Measurements from ENCODE around the gene MMP7. TPM values are rescaled to one million over a fixed set of nuclear protein-coding genes. Genes with fewer than 3 reads are reported as not detected.
A peak's percentile ranks its signal among the peaks of the same experiment; 100 is the strongest.

MMP7 gene
- total and polyA plus RNA-seq, 2 donors (not counting 1 experiment from before 2014, with no cell fraction given) = 0.17 TPM; not detected in 1

GRCh38 chr11:102518296-102519094 lies 12.1 kb downstream of the MMP7 start:
- Histone ChIP-seq H3K9me3 (ENCODE audit: control insufficient read depth, insufficient read depth, low read depth, low read length) (no peaks in the 10 kb centered on the region), H3K27me3 (ENCODE audit: control insufficient read depth, insufficient read depth, low read length) (no peaks in the 10 kb centered on the region), H4K20me1 (ENCODE audit: control insufficient read depth, extremely low read depth, insufficient read depth, low read length) (no peaks in the 10 kb centered on the region), H3K27ac (ENCODE audit: insufficient read depth, low read length) (no peak overlapping the region), H3K4me2 (ENCODE audit: extremely low read depth, insufficient read depth, low read length) (no peak overlapping the region), H2AFZ (ENCODE audit: low read length) (no peak overlapping the region), H3K9ac (ENCODE audit: insufficient read depth, low read length) (no peak overlapping the region), H3K4me3 (replicated peaks in 1 of 4; ENCODE audit: control extremely low read depth in 1 of 4, insufficient read depth in 1 of 4, low read depth in 3 of 4, low read length in 4 of 4) (no peak overlapping the region), H3K79me2 (ENCODE audit: control insufficient read depth, insufficient read depth, low read length) (no peaks in the 10 kb centered on the region), H3K36me3 (ENCODE audit: control insufficient read depth, insufficient read depth, low read length) (no peaks in the 10 kb centered on the region), H3K4me1 (ENCODE audit: control insufficient read depth, extremely low read depth, insufficient read depth, low read length) (no peaks in the 10 kb centered on the region)
- no peak for TF ChIP-seq EZH2 (IDR thresholded peaks at IDR 0.05; ENCODE audit: low read length, missing control alignments)
- TF ChIP-seq CTCF (conservative IDR thresholded peaks at IDR 0.05 in 1 of 2, IDR thresholded peaks at IDR 0.05 in 1 of 2; ENCODE audit: low read depth in 1 of 2, low read length in 2 of 2) = no peak
- peak; percentile 36 to 50 for DNase-seq (ENCODE audit: low read depth in 2 of 2)

- TF ChIP-seq CTCF (conservative IDR thresholded peaks at IDR 0.05 in 1 of 2, IDR thresholded peaks at IDR 0.05 in 1 of 2; ENCODE audit: low read depth in 1 of 2, low read length in 2 of 2) = no peak
- TF ChIP-seq EZH2 (IDR thresholded peaks at IDR 0.05; ENCODE audit: low read length, missing control alignments) = no peak
- H3K9ac ChIP-seq (ENCODE audit: insufficient read depth, low read length) = no peak overlapping the region
These were observed 12.9 kb downstream of the MMP7 start for GRCh38 chr11:102517670-102518069.

GRCh38 chr11:102516179-102516578 lies 14.4 kb downstream of the MMP7 start:
- no peaks in the 10 kb centered on the region for H3K27me3 ChIP-seq (ENCODE audit: control insufficient read depth, insufficient read depth, low read length)
- H3K79me2 ChIP-seq (ENCODE audit: control insufficient read depth, insufficient read depth, low read length) = no peaks in the 10 kb centered on the region
- TF ChIP-seq CTCF (conservative IDR thresholded peaks at IDR 0.05 in 1 of 2, IDR thresholded peaks at IDR 0.05 in 1 of 2; ENCODE audit: low read depth in 1 of 2, low read length in 2 of 2) (no peak), EZH2 (IDR thresholded peaks at IDR 0.05; ENCODE audit: low read length, missing control alignments) (no peak)
- no peaks in the 10 kb centered on the region for H3K36me3 ChIP-seq (ENCODE audit: control insufficient read depth, insufficient read depth, low read length)
- no peak for DNase-seq (ENCODE audit: low read depth in 2 of 2)
- no peaks in the 10 kb centered on the region for H3K4me1 ChIP-seq (ENCODE audit: control insufficient read depth, extremely low read depth, insufficient read depth, low read length)
- H3K27ac ChIP-seq (ENCODE audit: insufficient read depth, low read length) = no peak overlapping the region
- H3K9me3 ChIP-seq (ENCODE audit: control insufficient read depth, insufficient read depth, low read depth, low read length) = no peaks in the 10 kb centered on the region
- no peak overlapping the region for H3K9ac ChIP-seq (ENCODE audit: insufficient read depth, low read length)
- H3K4me3 ChIP-seq (replicated peaks in 1 of 4; ENCODE audit: control extremely low read depth in 1 of 4, insufficient read depth in 1 of 4, low read depth in 3 of 4, low read length in 4 of 4) = no peak overlapping the region
- no peak overlapping the region for H3K4me2 ChIP-seq (ENCODE audit: extremely low read depth, insufficient read depth, low read length)
- no peak overlapping the region for H2AFZ ChIP-seq (ENCODE audit: low read length)
- H4K20me1 ChIP-seq (ENCODE audit: control insufficient read depth, extremely low read depth, insufficient read depth, low read length) = no peaks in the 10 kb centered on the region

More at GRCh38 chr11:102517670-102518069, 12.9 kb downstream of the MMP7 start:
- no peaks in the 10 kb centered on the region for H3K79me2 ChIP-seq (ENCODE audit: control insufficient read depth, insufficient read depth, low read length)
- H3K27ac ChIP-seq (ENCODE audit: insufficient read depth, low read length) = no peak overlapping the region
- H4K20me1 ChIP-seq (ENCODE audit: control insufficient read depth, extremely low read depth, insufficient read depth, low read length) = no peaks in the 10 kb centered on the region
- no peaks in the 10 kb centered on the region for H3K9me3 ChIP-seq (ENCODE audit: control insufficient read depth, insufficient read depth, low read depth, low read length)
- no peak for DNase-seq (ENCODE audit: low read depth in 2 of 2)
- H3K4me3 ChIP-seq (replicated peaks in 1 of 4; ENCODE audit: control extremely low read depth in 1 of 4, insufficient read depth in 1 of 4, low read depth in 3 of 4, low read length in 4 of 4) = no peak overlapping the region
- no peaks in the 10 kb centered on the region for H3K4me1 ChIP-seq (ENCODE audit: control insufficient read depth, extremely low read depth, insufficient read depth, low read length)
- H2AFZ ChIP-seq (ENCODE audit: low read length) = no peak overlapping the region
- H3K4me2 ChIP-seq (ENCODE audit: extremely low read depth, insufficient read depth, low read length) = no peak overlapping the region
- H3K36me3 ChIP-seq (ENCODE audit: control insufficient read depth, insufficient read depth, low read length) = no peaks in the 10 kb centered on the region
- H3K27me3 ChIP-seq (ENCODE audit: control insufficient read depth, insufficient read depth, low read length) = no peaks in the 10 kb centered on the region
